Measurements from ENCODE around the gene C2.

- TF ChIP-seq, protein P1, sequence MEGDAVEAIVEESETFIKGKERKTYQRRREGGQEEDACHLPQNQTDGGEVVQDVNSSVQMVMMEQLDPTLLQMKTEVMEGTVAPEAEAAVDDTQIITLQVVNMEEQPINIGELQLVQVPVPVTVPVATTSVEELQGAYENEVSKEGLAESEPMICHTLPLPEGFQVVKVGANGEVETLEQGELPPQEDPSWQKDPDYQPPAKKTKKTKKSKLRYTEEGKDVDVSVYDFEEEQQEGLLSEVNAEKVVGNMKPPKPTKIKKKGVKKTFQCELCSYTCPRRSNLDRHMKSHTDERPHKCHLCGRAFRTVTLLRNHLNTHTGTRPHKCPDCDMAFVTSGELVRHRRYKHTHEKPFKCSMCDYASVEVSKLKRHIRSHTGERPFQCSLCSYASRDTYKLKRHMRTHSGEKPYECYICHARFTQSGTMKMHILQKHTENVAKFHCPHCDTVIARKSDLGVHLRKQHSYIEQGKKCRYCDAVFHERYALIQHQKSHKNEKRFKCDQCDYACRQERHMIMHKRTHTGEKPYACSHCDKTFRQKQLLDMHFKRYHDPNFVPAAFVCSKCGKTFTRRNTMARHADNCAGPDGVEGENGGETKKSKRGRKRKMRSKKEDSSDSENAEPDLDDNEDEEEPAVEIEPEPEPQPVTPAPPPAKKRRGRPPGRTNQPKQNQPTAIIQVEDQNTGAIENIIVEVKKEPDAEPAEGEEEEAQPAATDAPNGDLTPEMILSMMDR (IDR thresholded peaks at IDR 0.05), result no peak
- no peak for TF ChIP-seq POLR2A (IDR thresholded peaks at IDR 0.05)
These were observed 46.9 kb upstream of the C2 start for GRCh38 chr6:31880616-31881015.

All from adrenal gland (tissue), 5 donors.